ENCODE data around the gene ABLIM2. TPM values are rescaled to one million over a fixed set of nuclear protein-coding genes. Genes with fewer than 3 reads are reported as not detected.

Gene ABLIM2
- total RNA-seq, 5 donors from 2014 or later (not counting 1 experiment from before 2014, with no cell fraction given), result 2.6 to 7.0 (median 5.5) TPM

DNA sequence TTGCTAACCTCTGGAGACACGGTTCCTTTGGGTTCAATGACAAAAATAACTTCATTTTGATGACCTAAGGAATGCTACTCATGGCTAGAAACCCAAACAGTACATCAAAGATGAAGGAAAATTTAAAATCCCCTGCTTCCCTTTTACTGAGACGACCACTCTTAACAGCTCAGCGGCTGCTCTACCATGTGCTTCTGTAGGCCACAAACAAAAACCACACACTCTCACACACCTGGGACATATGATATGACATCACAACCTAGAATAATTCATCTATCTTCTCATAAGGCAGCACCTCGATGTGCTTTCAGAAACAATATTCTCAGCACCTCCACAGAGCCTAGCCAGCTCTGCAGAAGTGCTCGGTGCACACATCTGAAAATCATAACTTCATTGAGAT, 34.7 kb downstream of the ABLIM2 start:
- H3K27ac ChIP-seq (ENCODE audit: low read length), result no peak overlapping the region
- H3K36me3 Mint-ChIP-seq, result no peaks in the 10 kb centered on the region
- ATAC-seq (replicated peaks in 1 of 4) (no peak), DNase-seq (no peak)
- no peak overlapping the region for H3K27ac Mint-ChIP-seq
- no peaks in the 10 kb centered on the region for H3K4me1 ChIP-seq (ENCODE audit: control insufficient read depth in 1 of 2, extremely low read depth in 1 of 2, insufficient read depth in 2 of 2, low read length in 2 of 2)
- peaks cover 0 to 4% of the 10 kb centered on the region in 2 experiments for H3K27me3 ChIP-seq (replicated peaks in 1 of 2; ENCODE audit: control insufficient read depth in 2 of 2, extremely low read depth in 1 of 2, insufficient read depth in 2 of 2, low read length in 1 of 2)
- H3K9me3 Mint-ChIP-seq, result no peaks in the 10 kb centered on the region
- H3K4me1 Mint-ChIP-seq, result no peaks in the 10 kb centered on the region
- no peaks in the 10 kb centered on the region for H3K36me3 ChIP-seq (ENCODE audit: control insufficient read depth in 2 of 2, extremely low read depth in 1 of 2, insufficient read depth in 1 of 2, low read length in 1 of 2)
- H3K4me3 ChIP-seq (ENCODE audit: control insufficient read depth in 1 of 2, extremely low read depth in 1 of 2, low read length in 1 of 2), result no peak overlapping the region
- 37% methylated on average over 5 of the region's 5 CpGs for WGBS (ENCODE audit: insufficient coverage)
- no peak overlapping the region for H3K4me3 Mint-ChIP-seq
- ChIA-PET POLR2A (no interaction called here), CTCF (no interaction called here)
- no peaks in the 10 kb centered on the region for H3K9me3 ChIP-seq
- H3K27me3 Mint-ChIP-seq, result peaks cover 0 to 3% of the 10 kb centered on the region in 2 donors

DNA sequence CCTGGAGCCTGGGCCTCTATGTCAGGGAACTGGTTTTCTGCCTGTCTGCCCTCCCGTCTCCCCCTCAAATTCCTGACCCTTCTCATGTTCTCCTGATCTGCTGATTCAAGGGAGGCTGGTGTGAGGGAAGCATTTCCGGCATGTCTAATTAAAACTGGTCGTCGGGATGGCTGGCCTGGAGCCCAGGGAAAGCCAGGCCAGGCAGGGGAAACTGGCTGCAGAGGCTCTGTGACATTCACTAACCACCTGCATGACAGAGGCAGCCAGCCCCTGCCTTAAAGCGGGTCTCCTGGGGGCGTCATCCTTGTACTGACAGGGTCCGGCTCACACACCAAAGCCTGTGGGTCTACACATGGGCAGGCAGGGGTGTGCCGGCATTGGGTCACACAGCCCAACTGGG, 35.2 kb downstream of the ABLIM2 start:
- no peak overlapping the region for H3K27ac Mint-ChIP-seq
- H3K4me1 Mint-ChIP-seq, result peaks cover 0 to 4% (median 0%) of the 10 kb centered on the region in 3 donors
- ATAC-seq (replicated peaks in 1 of 4) (no peak), DNase-seq (no peak)
- POLR2A ChIA-PET, result no interaction called here
- WGBS (ENCODE audit: insufficient coverage), result 82% methylated on average over 6 of the region's 8 CpGs
- H3K27me3 Mint-ChIP-seq, result peaks cover 0 to 3% of the 10 kb centered on the region in 2 donors
- H3K27me3 ChIP-seq (replicated peaks in 1 of 2; ENCODE audit: control insufficient read depth in 2 of 2, extremely low read depth in 1 of 2, insufficient read depth in 2 of 2, low read length in 1 of 2), result peaks cover 0 to 4% of the 10 kb centered on the region in 2 experiments
- no peaks in the 10 kb centered on the region for H3K36me3 ChIP-seq (ENCODE audit: control insufficient read depth in 2 of 2, extremely low read depth in 1 of 2, insufficient read depth in 1 of 2, low read length in 1 of 2)
- no peak overlapping the region for H3K4me3 ChIP-seq (ENCODE audit: control insufficient read depth in 1 of 2, extremely low read depth in 1 of 2, low read length in 1 of 2)
- H3K9me3 ChIP-seq, result no peaks in the 10 kb centered on the region
- H3K27ac ChIP-seq (ENCODE audit: low read length), result no peak overlapping the region
- CTCF ChIA-PET, result no interaction called here
- H3K4me3 Mint-ChIP-seq, result no peak overlapping the region
- H3K4me1 ChIP-seq (ENCODE audit: control insufficient read depth in 1 of 2, extremely low read depth in 1 of 2, insufficient read depth in 2 of 2, low read length in 2 of 2), result no peaks in the 10 kb centered on the region
- H3K36me3 Mint-ChIP-seq, result no peaks in the 10 kb centered on the region
- H3K9me3 Mint-ChIP-seq, result no peaks in the 10 kb centered on the region

DNA sequence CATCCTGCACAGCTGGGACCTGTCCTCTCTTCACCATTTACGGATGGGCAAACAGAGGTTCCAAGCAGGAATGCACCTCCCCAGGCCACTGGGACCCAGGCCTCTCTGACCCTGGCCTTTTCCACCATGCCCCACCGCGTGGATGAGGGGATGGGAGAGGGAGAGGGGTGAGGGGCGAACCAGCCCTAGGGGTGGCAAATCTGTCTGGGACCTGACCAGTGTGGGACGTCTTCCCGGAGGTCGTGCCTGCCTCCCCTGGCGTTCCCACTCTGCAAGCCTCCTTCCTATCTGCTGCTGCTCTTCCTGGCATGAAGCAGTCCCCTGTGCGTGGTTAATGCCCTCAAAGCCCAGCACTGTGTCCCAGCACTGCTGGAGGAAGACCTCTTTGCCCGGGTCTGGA, 35.9 kb downstream of the ABLIM2 start:
- DNase-seq (no peak), ATAC-seq (replicated peaks in 1 of 4) (no peak)
- H3K27me3 ChIP-seq (replicated peaks in 1 of 2; ENCODE audit: control insufficient read depth in 2 of 2, extremely low read depth in 1 of 2, insufficient read depth in 2 of 2, low read length in 1 of 2), result peaks cover 0 to 4% of the 10 kb centered on the region in 2 experiments
- Mint-ChIP-seq H3K27me3 (peaks cover 0 to 3% of the 10 kb centered on the region in 2 donors), H3K36me3 (no peaks in the 10 kb centered on the region), H3K4me3 (no peak overlapping the region), H3K9me3 (no peaks in the 10 kb centered on the region), H3K27ac (no peak overlapping the region), H3K4me1 (peaks cover 0 to 4% (median 0%) of the 10 kb centered on the region in 3 donors)
- no peak overlapping the region for H3K27ac ChIP-seq (ENCODE audit: low read length)
- ChIA-PET POLR2A (no interaction called here), CTCF (no interaction called here)
- WGBS (ENCODE audit: insufficient coverage), result 89% methylated on average over 7 of the region's 10 CpGs
- H3K9me3 ChIP-seq, result no peaks in the 10 kb centered on the region
- H3K36me3 ChIP-seq (ENCODE audit: control insufficient read depth in 2 of 2, extremely low read depth in 1 of 2, insufficient read depth in 1 of 2, low read length in 1 of 2), result no peaks in the 10 kb centered on the region
- no peaks in the 10 kb centered on the region for H3K4me1 ChIP-seq (ENCODE audit: control insufficient read depth in 1 of 2, extremely low read depth in 1 of 2, insufficient read depth in 2 of 2, low read length in 2 of 2)
- no peak overlapping the region for H3K4me3 ChIP-seq (ENCODE audit: control insufficient read depth in 1 of 2, extremely low read depth in 1 of 2, low read length in 1 of 2)

DNA sequence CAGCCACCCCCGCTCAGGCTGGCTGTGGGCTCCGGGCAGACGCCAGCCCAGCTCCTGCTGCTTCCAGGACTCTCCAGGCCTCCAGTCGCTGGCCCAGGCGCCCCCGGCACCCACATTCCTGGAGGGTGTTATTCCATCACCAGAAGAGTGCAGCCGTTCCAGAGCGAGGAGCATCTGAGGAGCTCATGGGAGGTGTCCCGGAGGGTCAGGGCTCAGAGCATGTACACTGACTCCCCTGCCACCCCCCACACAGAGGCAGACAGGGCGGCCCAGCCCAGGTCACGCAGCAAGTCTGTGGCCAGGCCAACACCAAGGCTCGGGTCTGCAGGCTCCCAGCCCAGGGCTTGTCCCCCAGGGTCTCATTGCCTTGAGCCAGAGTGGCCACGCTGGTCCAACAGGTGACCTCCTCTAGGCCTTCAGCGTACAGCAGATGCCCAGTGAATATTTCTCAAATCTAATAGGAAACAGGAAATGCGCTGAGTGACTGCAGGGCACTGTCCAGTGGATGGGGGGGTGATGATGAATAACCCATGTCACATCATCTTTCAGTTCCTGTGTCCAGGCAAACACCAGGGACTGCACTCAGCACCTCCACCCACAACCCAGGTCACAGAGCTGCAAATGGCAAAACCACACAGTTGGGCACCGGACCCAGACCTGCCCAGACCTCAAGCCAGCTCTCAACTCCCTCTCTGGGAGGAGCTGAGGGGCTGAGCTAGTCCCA, 37.2 kb downstream of the ABLIM2 start:
- H3K4me3 Mint-ChIP-seq, result no peak overlapping the region
- ChIA-PET CTCF (no interaction called here), POLR2A (no interaction called here)
- no peaks in the 10 kb centered on the region for H3K36me3 ChIP-seq (ENCODE audit: control insufficient read depth in 2 of 2, extremely low read depth in 1 of 2, insufficient read depth in 1 of 2, low read length in 1 of 2)
- H3K9me3 ChIP-seq, result no peaks in the 10 kb centered on the region
- H3K27ac ChIP-seq (ENCODE audit: low read length), result no peak overlapping the region
- peaks cover 0 to 6% (median 0%) of the 10 kb centered on the region in 3 donors for H3K9me3 Mint-ChIP-seq
- no peak overlapping the region for H3K4me3 ChIP-seq (ENCODE audit: control insufficient read depth in 1 of 2, extremely low read depth in 1 of 2, low read length in 1 of 2)
- H3K27me3 Mint-ChIP-seq, result peaks cover 0 to 3% of the 10 kb centered on the region in 2 donors
- WGBS (ENCODE audit: insufficient coverage), result 81% methylated on average over 10 of the region's 16 CpGs
- H3K27ac Mint-ChIP-seq, result no peak overlapping the region
- DNase-seq (no peak), ATAC-seq (replicated peaks in 1 of 4) (no peak)
- peaks cover 7 to 14% (median 9%) of the 10 kb centered on the region in 3 donors for H3K4me1 Mint-ChIP-seq
- H3K4me1 ChIP-seq (ENCODE audit: control insufficient read depth in 1 of 2, extremely low read depth in 1 of 2, insufficient read depth in 2 of 2, low read length in 2 of 2), result no peaks in the 10 kb centered on the region
- no peaks in the 10 kb centered on the region for H3K36me3 Mint-ChIP-seq
- H3K27me3 ChIP-seq (replicated peaks in 1 of 2; ENCODE audit: control insufficient read depth in 2 of 2, extremely low read depth in 1 of 2, insufficient read depth in 2 of 2, low read length in 1 of 2), result no peaks in the 10 kb centered on the region

DNA sequence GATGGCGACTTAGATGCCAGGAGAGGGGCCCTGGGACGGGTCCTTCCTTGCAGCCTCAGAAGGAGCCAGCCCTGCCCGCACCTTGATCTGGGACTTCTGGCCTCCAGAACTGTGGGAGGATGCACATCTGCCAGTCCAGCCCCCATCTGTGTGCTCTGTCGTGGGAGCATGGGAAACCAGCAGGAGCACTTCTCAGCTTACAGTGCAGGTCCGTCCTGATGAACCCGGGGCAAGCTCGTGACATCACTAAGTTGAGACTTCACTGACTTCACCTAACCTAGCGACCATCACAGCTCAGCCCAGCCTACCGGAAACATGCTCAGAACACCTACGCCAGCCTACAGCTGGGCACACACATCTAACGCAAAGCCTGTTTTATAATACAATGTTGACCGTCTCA, 38.1 kb downstream of the ABLIM2 start:
- Histone ChIP-seq H3K27me3 (replicated peaks in 1 of 2; ENCODE audit: control insufficient read depth in 2 of 2, extremely low read depth in 1 of 2, insufficient read depth in 2 of 2, low read length in 1 of 2) (no peaks in the 10 kb centered on the region), H3K27ac (ENCODE audit: low read length) (no peak overlapping the region), H3K36me3 (ENCODE audit: control insufficient read depth in 2 of 2, extremely low read depth in 1 of 2, insufficient read depth in 1 of 2, low read length in 1 of 2) (no peaks in the 10 kb centered on the region), H3K4me3 (ENCODE audit: control insufficient read depth in 1 of 2, extremely low read depth in 1 of 2, low read length in 1 of 2) (no peak overlapping the region), H3K9me3 (no peaks in the 10 kb centered on the region), H3K4me1 (ENCODE audit: control insufficient read depth in 1 of 2, extremely low read depth in 1 of 2, insufficient read depth in 2 of 2, low read length in 2 of 2) (peaks cover 0 to 8% of the 10 kb centered on the region in 2 experiments)
- no peak overlapping the region for H3K27ac Mint-ChIP-seq
- no peaks in the 10 kb centered on the region for H3K36me3 Mint-ChIP-seq
- peaks cover 0 to 3% of the 10 kb centered on the region in 2 donors for H3K27me3 Mint-ChIP-seq
- ChIA-PET CTCF (interaction anchor here in 1 of 2 donors (0.7 kb wide), 1 partner anchor 24 kb away, joined by 3 read pairs; no protein-coding TSS in a partner anchor), POLR2A (no interaction called here)
- no peak for ATAC-seq (replicated peaks in 1 of 4)
- no peak for DNase-seq
- H3K4me3 Mint-ChIP-seq, result no peak overlapping the region
- peaks cover 0 to 6% (median 0%) of the 10 kb centered on the region in 3 donors for H3K9me3 Mint-ChIP-seq
- WGBS (ENCODE audit: insufficient coverage), result 74% methylated on average over 12 of the region's 12 CpGs
- H3K4me1 Mint-ChIP-seq, result peaks cover 13 to 21% (median 16%) of the 10 kb centered on the region in 3 donors

DNA sequence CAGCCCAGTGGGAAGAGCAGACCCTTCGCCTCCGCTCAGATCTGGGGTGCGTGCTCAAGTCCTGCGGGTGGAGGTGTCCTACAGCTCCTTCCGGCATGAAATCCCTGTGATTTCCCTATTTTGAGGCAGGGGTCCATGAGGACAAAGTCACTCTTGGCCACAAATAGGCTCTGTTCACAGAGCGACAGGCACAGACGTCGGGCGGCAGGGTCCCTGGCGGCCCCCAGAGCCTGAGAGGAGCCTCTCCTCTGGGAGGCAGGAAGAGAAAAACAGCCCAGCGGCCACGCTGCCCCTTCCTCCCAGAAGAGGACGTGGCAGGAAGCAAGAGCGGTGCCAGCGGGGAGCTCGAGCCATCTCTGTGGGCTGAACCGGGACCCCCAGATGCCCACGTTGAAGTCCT, 38.7 kb downstream of the ABLIM2 start:
- no peak overlapping the region for H3K4me3 Mint-ChIP-seq
- Histone ChIP-seq H3K27ac (ENCODE audit: low read length) (no peak overlapping the region), H3K4me1 (ENCODE audit: control insufficient read depth in 1 of 2, extremely low read depth in 1 of 2, insufficient read depth in 2 of 2, low read length in 2 of 2) (peaks cover 0 to 8% of the 10 kb centered on the region in 2 experiments), H3K36me3 (ENCODE audit: control insufficient read depth in 2 of 2, extremely low read depth in 1 of 2, insufficient read depth in 1 of 2, low read length in 1 of 2) (no peaks in the 10 kb centered on the region), H3K27me3 (replicated peaks in 1 of 2; ENCODE audit: control insufficient read depth in 2 of 2, extremely low read depth in 1 of 2, insufficient read depth in 2 of 2, low read length in 1 of 2) (peaks cover 0 to 2% of the 10 kb centered on the region in 2 experiments), H3K4me3 (ENCODE audit: control insufficient read depth in 1 of 2, extremely low read depth in 1 of 2, low read length in 1 of 2) (no peak overlapping the region), H3K9me3 (no peaks in the 10 kb centered on the region)
- H3K27me3 Mint-ChIP-seq, result peaks cover 0 to 8% of the 10 kb centered on the region in 2 donors
- ATAC-seq (replicated peaks in 1 of 4) (no peak), DNase-seq (no peak)
- peaks cover 13 to 26% (median 16%) of the 10 kb centered on the region in 3 donors for H3K4me1 Mint-ChIP-seq
- peaks cover 0 to 6% (median 0%) of the 10 kb centered on the region in 3 donors for H3K9me3 Mint-ChIP-seq
- no peaks in the 10 kb centered on the region for H3K36me3 Mint-ChIP-seq
- ChIA-PET POLR2A (no interaction called here), CTCF (interaction anchor here in 1 of 2 donors (0.7 kb wide), 1 partner anchor 25 kb away, joined by 3 read pairs; no protein-coding TSS in a partner anchor)
- 70% methylated on average over 18 of the region's 18 CpGs for WGBS (ENCODE audit: insufficient coverage)
- no peak overlapping the region for H3K27ac Mint-ChIP-seq
